Fibroblast of lung (primary cell): ENCODE results near the gene JPH2. TPM values are rescaled to one million over a fixed set of nuclear protein-coding genes. Genes with fewer than 3 reads are reported as not detected.

Experiments
- DNase-seq, 2 donors: peaks; one replicate each; pipeline versions ENCODE4 v3.0.0 to v3.0.0-alpha.2; 2010; ENCODE audit warnings: low read depth in 2 of 2
- H2AFZ ChIP-seq: 2 replicates; pipeline ENCODE4 v1.5.1; 2012; ENCODE audit warnings: low read length, control low read depth, inconsistent platforms
- H3K27ac ChIP-seq: 2 replicates; pipeline ENCODE4 v1.5.1; 2011; ENCODE audit warnings: low read length, control low read depth; ENCODE audit not compliant: insufficient read depth
- H3K27me3 ChIP-seq: 2 replicates; pipeline ENCODE4 v1.5.1; 2011; ENCODE audit warnings: mild to moderate bottlenecking, low read length; ENCODE audit not compliant: control insufficient read depth, insufficient read depth
- H3K36me3 ChIP-seq: 2 replicates; pipeline ENCODE4 v1.5.1; 2011; ENCODE audit warnings: low read length; ENCODE audit not compliant: control insufficient read depth, insufficient read depth
- H3K4me1 ChIP-seq: 2 replicates; pipeline ENCODE4 v1.5.1; 2011; ENCODE audit warnings: low read length; ENCODE audit not compliant: control insufficient read depth, insufficient read depth; ENCODE audit errors: extremely low read depth
- H3K4me2 ChIP-seq: 2 replicates; pipeline ENCODE4 v1.5.1; 2011; ENCODE audit warnings: low read length, control low read depth; ENCODE audit not compliant: insufficient read depth; ENCODE audit errors: extremely low read depth
- H3K4me3 ChIP-seq, 4 experiments: fragments of 200-600 bp in 1 of 4; sonication (generic) in 1 of 4; replicated peaks in 1 of 4; 2 replicates each; pipeline ENCODE4 v1.5.1; 2011 to 2016; ENCODE audit warnings: low read length in 4 of 4, low read depth in 3 of 4, mild to moderate bottlenecking in 3 of 4, control low read depth in 2 of 4, inconsistent platforms in 1 of 4, mixed read lengths in 1 of 4; ENCODE audit not compliant: insufficient read depth in 1 of 4; ENCODE audit errors: control extremely low read depth in 1 of 4
- H3K79me2 ChIP-seq: 2 replicates; pipeline ENCODE4 v1.5.1; 2012; ENCODE audit warnings: mild to moderate bottlenecking, low read length, inconsistent platforms; ENCODE audit not compliant: control insufficient read depth, insufficient read depth
- H3K9ac ChIP-seq: 2 replicates; pipeline ENCODE4 v1.5.1; 2011; ENCODE audit warnings: mild to moderate bottlenecking, low read length, control low read depth; ENCODE audit not compliant: insufficient read depth
- H3K9me3 ChIP-seq: 2 replicates; pipeline ENCODE4 v1.5.1; 2012; ENCODE audit warnings: low read depth, low read length; ENCODE audit not compliant: control insufficient read depth, insufficient read depth
- H4K20me1 ChIP-seq: 2 replicates; pipeline ENCODE4 v1.5.1; 2011; ENCODE audit warnings: low read length; ENCODE audit not compliant: control insufficient read depth, insufficient read depth; ENCODE audit errors: extremely low read depth
- EZH2 ChIP-seq: IDR thresholded peaks from 2 replicates; pipeline ENCODE4 v1.5.1; 2012; ENCODE audit warnings: low read length, control low read depth, mild to moderate bottlenecking; ENCODE audit errors: missing control alignments
- polyA plus RNA-seq, 2 donors: library from polyadenylated mRNA; depleted of rRNA in 1 of 2; stranded (reverse) in 1 of 2; unstranded in 1 of 2; fragments of >200 nt; gene quantifications; 2 replicates each; pipeline ENCODE4 v1.2.1, GENCODE V29; 2011 to 2012; ENCODE audit warnings: missing spikeins in 1 of 2
- total RNA-seq: library from RNA; depleted of rRNA; stranded (reverse); fragments of >200 nt; gene quantifications from 2 replicates; pipeline ENCODE4 v1.2.1, GENCODE V29; 2014
- TF ChIP-seq, protein P1 (sequence below), 2 donors: IDR thresholded peaks in 1 of 2; conservative IDR thresholded peaks in 1 of 2; 1 replicate in 1 of 2; 2 replicates in 1 of 2; pipeline ENCODE4 v1.5.1; 2011 to 2012; ENCODE audit warnings: low read length in 2 of 2, control low read depth in 1 of 2, inconsistent platforms in 1 of 2, low read depth in 1 of 2, mild to moderate bottlenecking in 1 of 2

JPH2 gene
- total and polyA plus RNA-seq, 2 donors (not counting 1 experiment from before 2014, with no cell fraction given) = 0.66 to 4.9 TPM

DNA sequence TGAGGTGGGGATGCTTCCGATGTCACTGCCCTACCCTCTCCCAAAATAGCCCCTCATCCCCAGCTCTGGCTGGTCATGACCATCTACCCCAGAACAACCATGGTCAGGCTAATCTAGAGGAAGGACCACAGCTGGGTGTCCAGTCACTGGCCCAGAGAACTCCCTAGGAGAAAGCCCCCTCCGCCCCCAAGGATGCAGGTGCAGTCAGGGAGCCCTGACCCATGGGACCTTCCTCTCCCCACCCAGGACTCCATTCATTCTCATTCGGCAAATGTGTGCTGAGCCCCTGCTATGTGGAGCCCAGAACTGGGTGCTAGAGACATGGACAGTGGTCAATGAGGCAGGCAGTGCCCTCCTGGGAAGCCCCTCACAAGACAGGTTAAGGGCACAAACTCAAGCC, 60.5 kb downstream of the JPH2 start:
- H2AFZ ChIP-seq = no peak overlapping the region
- no peak for DNase-seq
- H3K4me2 ChIP-seq = no peak overlapping the region
- no peaks in the 10 kb centered on the region for H4K20me1 ChIP-seq
- no peaks in the 10 kb centered on the region for H3K4me1 ChIP-seq
- no peak overlapping the region for H3K9ac ChIP-seq
- no peaks in the 10 kb centered on the region for H3K27me3 ChIP-seq
- H3K9me3 ChIP-seq = no peaks in the 10 kb centered on the region
- no peak overlapping the region for H3K4me3 ChIP-seq
- H3K79me2 ChIP-seq = no peaks in the 10 kb centered on the region
- H3K27ac ChIP-seq = no peak overlapping the region
- TF ChIP-seq, protein P1, sequence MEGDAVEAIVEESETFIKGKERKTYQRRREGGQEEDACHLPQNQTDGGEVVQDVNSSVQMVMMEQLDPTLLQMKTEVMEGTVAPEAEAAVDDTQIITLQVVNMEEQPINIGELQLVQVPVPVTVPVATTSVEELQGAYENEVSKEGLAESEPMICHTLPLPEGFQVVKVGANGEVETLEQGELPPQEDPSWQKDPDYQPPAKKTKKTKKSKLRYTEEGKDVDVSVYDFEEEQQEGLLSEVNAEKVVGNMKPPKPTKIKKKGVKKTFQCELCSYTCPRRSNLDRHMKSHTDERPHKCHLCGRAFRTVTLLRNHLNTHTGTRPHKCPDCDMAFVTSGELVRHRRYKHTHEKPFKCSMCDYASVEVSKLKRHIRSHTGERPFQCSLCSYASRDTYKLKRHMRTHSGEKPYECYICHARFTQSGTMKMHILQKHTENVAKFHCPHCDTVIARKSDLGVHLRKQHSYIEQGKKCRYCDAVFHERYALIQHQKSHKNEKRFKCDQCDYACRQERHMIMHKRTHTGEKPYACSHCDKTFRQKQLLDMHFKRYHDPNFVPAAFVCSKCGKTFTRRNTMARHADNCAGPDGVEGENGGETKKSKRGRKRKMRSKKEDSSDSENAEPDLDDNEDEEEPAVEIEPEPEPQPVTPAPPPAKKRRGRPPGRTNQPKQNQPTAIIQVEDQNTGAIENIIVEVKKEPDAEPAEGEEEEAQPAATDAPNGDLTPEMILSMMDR (conservative IDR thresholded peaks at IDR 0.05 in 1 of 2, IDR thresholded peaks at IDR 0.05 in 1 of 2; ENCODE audit: low read depth in 1 of 2, low read length in 2 of 2) = no peak
- H3K36me3 ChIP-seq = no peaks in the 10 kb centered on the region

- Histone ChIP-seq H3K79me2 (no peaks in the 10 kb centered on the region), H3K27ac (no peak overlapping the region), H3K9ac (no peak overlapping the region), H3K4me3 (no peak overlapping the region), H3K4me2 (no peak overlapping the region), H4K20me1 (no peaks in the 10 kb centered on the region), H3K4me1 (no peaks in the 10 kb centered on the region), H3K36me3 (no peaks in the 10 kb centered on the region), H3K9me3 (no peaks in the 10 kb centered on the region), H3K27me3 (peaks cover 2% of the 10 kb centered on the region), H2AFZ (no peak overlapping the region)
- no peak for DNase-seq
- TF ChIP-seq, protein P1 (conservative IDR thresholded peaks at IDR 0.05 in 1 of 2, IDR thresholded peaks at IDR 0.05 in 1 of 2; ENCODE audit: low read depth in 1 of 2, low read length in 2 of 2) = no peak
- TF ChIP-seq EZH2 = no peak
These were observed 61.5 kb downstream of the JPH2 start for GRCh38 chr20:44125332-44126127.

GRCh38 chr20:44123874-44124535, 63.0 kb downstream of the JPH2 start:
- no peak overlapping the region for H3K4me3 ChIP-seq
- H3K79me2 ChIP-seq = no peaks in the 10 kb centered on the region
- H3K36me3 ChIP-seq = no peaks in the 10 kb centered on the region
- no peaks in the 10 kb centered on the region for H3K4me1 ChIP-seq
- H3K27me3 ChIP-seq = peaks cover 2% of the 10 kb centered on the region
- H3K4me2 ChIP-seq = no peak overlapping the region
- no peaks in the 10 kb centered on the region for H3K9me3 ChIP-seq
- no peak for DNase-seq
- TF ChIP-seq EZH2 = no peak
- no peaks in the 10 kb centered on the region for H4K20me1 ChIP-seq
- no peak overlapping the region for H3K9ac ChIP-seq
- H2AFZ ChIP-seq = no peak overlapping the region
- H3K27ac ChIP-seq = no peak overlapping the region
